GM20000 (cell line): ENCODE measurements around the gene RTN4R.
"Not testable (repeated sequence)": the region's sequence is repeated elsewhere in the genome, so short reads cannot be mapped to it uniquely, and the experiment has no call there.

ENCODE experiments used
- DNase-seq: peaks from one replicate; pipeline ENCODE4 v3.0.0; 2012; ENCODE audit warnings: low spot score
- CTCF ChIP-seq: IDR thresholded peaks from 2 replicates; pipeline ENCODE4 v1.5.1; 2012; ENCODE audit warnings: mild to moderate bottlenecking, control low read depth; ENCODE audit errors: extremely low read depth, missing control alignments

RTN4R gene

GRCh38 chr22:20264614-20265452 lies 3.3 kb downstream of the RTN4R start:
- DNase-seq, result no peak
- TF ChIP-seq CTCF, result no peak

GRCh38 chr22:20263404-20264281 lies 4.5 kb downstream of the RTN4R start:
- not testable (repeated sequence) for DNase-seq

GRCh38 chr22:20262582-20263147 lies 5.5 kb downstream of the RTN4R start:
- TF ChIP-seq CTCF, result no peak
- DNase-seq, result no peak

- no peak for DNase-seq
- TF ChIP-seq CTCF, result no peak
Observed at GRCh38 chr22:20261848-20262581, 6.1 kb downstream of the RTN4R start.

GRCh38 chr22:20260071-20260765 lies 7.9 kb downstream of the RTN4R start:
- no peak for DNase-seq
- TF ChIP-seq CTCF, result no peak

- no peak for TF ChIP-seq CTCF
- no peak for DNase-seq
Observed at GRCh38 chr22:20259327-20259688, 8.8 kb downstream of the RTN4R start.
